ENCODE results near the gene TNFRSF21.
"Not testable (repeated sequence)": the region's sequence is repeated elsewhere in the genome, so short reads cannot be mapped to it uniquely, and the experiment has no call there.

TNFRSF21 gene

GRCh38 chr6:47247227-47247797, 62.4 kb downstream of the TNFRSF21 start:
- DNase-seq, result peak; percentile 23

- no peak for DNase-seq
Measured at GRCh38 chr6:47246551-47246950, 63.2 kb downstream of the TNFRSF21 start.

- DNase-seq, result no peak
Measured at GRCh38 chr6:47245745-47246371, 63.8 kb downstream of the TNFRSF21 start.

GRCh38 chr6:47242483-47243386, 67.0 kb downstream of the TNFRSF21 start:
- DNase-seq, result peak; percentile 57

GRCh38 chr6:47241742-47242482, 67.8 kb downstream of the TNFRSF21 start:
- DNase-seq, result no peak

GRCh38 chr6:47240277-47240890, 69.3 kb downstream of the TNFRSF21 start:
- no peak for DNase-seq

- no peak for DNase-seq
Measured at GRCh38 chr6:47239546-47239945, 70.2 kb downstream of the TNFRSF21 start.

GRCh38 chr6:47238456-47238995, 71.2 kb downstream of the TNFRSF21 start:
- no peak for DNase-seq

GRCh38 chr6:47237196-47237595, 72.5 kb downstream of the TNFRSF21 start:
- no peak for DNase-seq

- DNase-seq, result no peak
Measured at GRCh38 chr6:47235964-47236760, 73.5 kb downstream of the TNFRSF21 start.

- no peak for DNase-seq
Measured at GRCh38 chr6:47235421-47235820, 74.3 kb downstream of the TNFRSF21 start.

GRCh38 chr6:47234266-47234933, 75.3 kb downstream of the TNFRSF21 start:
- DNase-seq, result no peak

- no peak for DNase-seq
Measured at GRCh38 chr6:47231151-47231550, 78.6 kb downstream of the TNFRSF21 start.

- DNase-seq, result no peak
Measured at GRCh38 chr6:47230579-47230978, 79.1 kb downstream of the TNFRSF21 start.

- no peak for DNase-seq
Measured at GRCh38 chr6:47229255-47229654, 80.5 kb downstream of the TNFRSF21 start.

GRCh38 chr6:47228093-47228492, 81.6 kb downstream of the TNFRSF21 start:
- not testable (repeated sequence) for DNase-seq

GRCh38 chr6:47223251-47223650, 86.5 kb downstream of the TNFRSF21 start:
- DNase-seq, result not testable (repeated sequence)

GRCh38 chr6:47221565-47221964, 88.1 kb downstream of the TNFRSF21 start:
- DNase-seq, result no peak

- no peak for DNase-seq
Measured at GRCh38 chr6:47209632-47210031, 100.1 kb downstream of the TNFRSF21 start.

GRCh38 chr6:47207261-47207660, 102.4 kb downstream of the TNFRSF21 start:
- DNase-seq, result no peak

GRCh38 chr6:47206626-47207025, 103.1 kb downstream of the TNFRSF21 start:
- no peak for DNase-seq
